Muscle of leg (tissue), 16 donors: ENCODE data around the gene CHAC2. TPM values are rescaled to one million over a fixed set of nuclear protein-coding genes. Genes with fewer than 3 reads are reported as not detected.
"Not testable (repeated sequence)": the region's sequence is repeated elsewhere in the genome, so short reads cannot be mapped to it uniquely, and the experiment has no call there.

Experiments used
- DNase-seq: peaks from one replicate; pipeline ENCODE4 v3.0.0; 2013
- H3K27ac ChIP-seq: one replicate; pipeline ENCODE4 v1.5.1; 2013; ENCODE audit warnings: mild to moderate bottlenecking, low read length, control low read depth
- H3K27me3 ChIP-seq: one replicate; pipeline ENCODE4 v1.6.1; 2013; ENCODE audit warnings: low read length; ENCODE audit not compliant: control insufficient read depth, insufficient read depth
- H3K36me3 ChIP-seq: one replicate; pipeline ENCODE4 v1.6.1; 2013; ENCODE audit warnings: low read length; ENCODE audit not compliant: control insufficient read depth, insufficient read depth
- H3K4me1 ChIP-seq: one replicate; pipeline ENCODE4 v1.6.1; 2013; ENCODE audit warnings: low read length; ENCODE audit not compliant: control insufficient read depth, insufficient read depth
- H3K4me3 ChIP-seq: one replicate; pipeline ENCODE4 v1.5.1; 2013; ENCODE audit warnings: low read length, control low read depth
- H3K9me3 ChIP-seq: replicated peaks from 2 replicates; pipeline ENCODE4 v1.6.1; 2013; ENCODE audit warnings: low read depth, low read length; ENCODE audit not compliant: control insufficient read depth
- WGBS: methylation state at CpG from one replicate; pipeline ENCODE4 v1.1.5; 2013; ENCODE audit warnings: missing lambda C conversion rate; ENCODE audit not compliant: insufficient coverage; 5-methylcytosine and 5-hydroxymethylcytosine counted together
- long read RNA-seq, 11 donors: transcript quantifications; one replicate each; lab custom pipeline, GENCODE V29; 2026
- polyA plus RNA-seq, 8 donors: library from polyadenylated mRNA; unstranded; fragments of 120-200 nt; gene quantifications; one replicate each; pipeline versions ENCODE4 v1.2.1 to v1.2.3, GENCODE V29; 2013; ENCODE audit warnings: inconsistent platforms in 1 of 8, low replicate concordance in 1 of 8; ENCODE audit not compliant: insufficient read length in 8 of 8, insufficient read depth in 1 of 8
- total RNA-seq: library from RNA; stranded (reverse); fragments of 120-200 nt; gene quantifications from one replicate; pipeline ENCODE4 v1.2.4, GENCODE V29; 2013

The CHAC2 gene
- total RNA-seq, result 1.4 TPM
- 1 to 10 TPM; 2.2 to 3.3 (median 2.7) TPM for polyA plus RNA-seq
- long read RNA-seq, donor 1, partial matches to known transcripts, result 0 of 2 reads
- long read RNA-seq, donor 1, other reads (novel, unspliced or antisense), result 0 of 2 reads
- long read RNA-seq, donor 2, result 0 reads
- long read RNA-seq, donor 3, partial matches to known transcripts, result 0 of 5 reads
- long read RNA-seq, donor 3, other reads (novel, unspliced or antisense), result 5 of 5 reads
- long read RNA-seq, donor 4, result 0 reads
- long read RNA-seq, donor 5, partial matches to known transcripts, result 0 of 4 reads
- long read RNA-seq, donor 5, other reads (novel, unspliced or antisense), result 0 of 4 reads
- long read RNA-seq, donor 6, partial matches to known transcripts, result 0 of 3 reads
- long read RNA-seq, donor 6, other reads (novel, unspliced or antisense), result 0 of 3 reads
- long read RNA-seq, donor 7, partial matches to known transcripts, result 5 of 6 reads
- long read RNA-seq, donor 7, other reads (novel, unspliced or antisense), result 0 of 6 reads
- long read RNA-seq, donor 8, partial matches to known transcripts, result 0 of 4 reads
- long read RNA-seq, donor 8, other reads (novel, unspliced or antisense), result 0 of 4 reads
- long read RNA-seq, donor 9, partial matches to known transcripts, result 0 of 1 reads
- long read RNA-seq, donor 9, other reads (novel, unspliced or antisense), result 0 of 1 reads
- long read RNA-seq, donor 10, transcript CHAC2-201 (3 exons, 1,321 nt), result major isoform, 6 of 6 reads
- long read RNA-seq, donor 10, partial matches to known transcripts, result 0 of 6 reads
- long read RNA-seq, donor 10, other reads (novel, unspliced or antisense), result 0 of 6 reads
- long read RNA-seq, donor 11, partial matches to known transcripts, result 0 of 2 reads
- long read RNA-seq, donor 11, other reads (novel, unspliced or antisense), result 0 of 2 reads

DNA sequence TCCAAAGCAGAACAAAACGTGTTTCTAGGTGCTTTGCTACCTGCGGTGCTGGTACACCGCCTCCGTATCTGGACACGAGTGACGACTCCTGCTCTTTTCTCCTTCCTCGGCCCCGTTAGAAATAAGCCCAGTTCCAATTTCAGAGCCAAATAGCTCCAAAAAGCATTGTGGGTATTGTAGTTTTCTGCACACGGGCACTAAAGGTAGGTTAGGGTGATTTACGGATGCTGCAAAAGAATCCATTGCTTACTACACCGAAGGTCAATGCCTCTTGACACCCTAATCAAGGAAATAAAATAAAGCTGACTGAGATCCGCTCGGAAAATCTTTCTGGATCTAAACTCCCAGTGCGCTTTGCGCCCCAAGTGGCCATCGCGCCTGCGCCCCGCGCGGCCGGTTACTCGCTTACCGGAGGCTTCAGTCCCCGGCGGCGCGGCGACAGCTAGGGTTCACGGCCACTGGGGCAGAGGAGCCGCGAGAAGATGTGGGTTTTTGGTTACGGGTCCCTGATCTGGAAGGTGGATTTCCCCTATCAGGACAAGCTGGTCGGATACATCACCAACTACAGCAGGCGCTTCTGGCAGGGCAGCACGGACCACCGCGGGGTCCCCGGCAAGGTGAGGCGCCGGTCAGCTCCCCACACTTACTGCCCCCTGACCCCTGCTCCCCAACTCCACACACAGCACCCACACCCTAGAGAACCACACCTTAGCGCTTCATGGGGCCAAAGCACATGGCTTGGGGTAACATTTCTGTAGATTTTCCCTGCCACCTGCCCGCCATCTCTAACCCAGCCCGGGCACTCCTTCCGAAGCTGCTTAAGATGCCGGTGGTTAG, at the start of gene CHAC2:
CHAC2 (plus strand) TSS at position 400 of the 837 bp plus-strand sequence; CDS start at position 483, 83 bp downstream.
- Histone ChIP-seq H3K27me3 (no peaks in the 10 kb centered on the region), H3K4me1 (peaks cover 3% of the 10 kb centered on the region), H3K4me3 (peak within 1 kb of the TSS; percentile 75), H3K36me3 (peaks cover 7% of the 10 kb centered on the region), H3K27ac (peak within 1 kb of the TSS; percentile 63), H3K9me3 (no peaks in the 10 kb centered on the region)
- peak; percentile 87 for DNase-seq
- WGBS, result 0% methylated on average over 36 of the region's 46 CpGs

DNA sequence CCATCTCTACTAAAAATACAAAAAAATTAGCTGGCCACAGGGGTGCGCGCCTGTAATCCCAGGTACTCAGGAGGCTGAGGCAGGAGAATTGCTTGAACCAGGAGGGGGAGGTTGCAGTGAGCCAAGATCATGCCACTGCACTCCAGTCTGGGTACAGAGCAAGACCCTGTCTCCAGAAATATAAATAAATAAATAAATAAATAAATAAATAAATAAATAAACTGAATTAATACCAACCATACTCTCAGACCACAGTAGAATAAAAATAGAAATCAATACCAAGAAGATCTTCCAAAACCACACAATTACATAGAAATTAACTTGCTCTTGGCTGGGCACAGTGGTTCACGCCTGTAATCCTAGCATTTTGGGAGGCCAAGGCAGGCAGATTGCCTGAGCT, 46.7 kb upstream of the CHAC2 start:
- not testable (repeated sequence) for H3K36me3 ChIP-seq, H3K9me3 ChIP-seq, H3K4me3 ChIP-seq, DNase-seq, H3K4me1 ChIP-seq, H3K27me3 ChIP-seq, H3K27ac ChIP-seq
- WGBS, result no CpG with 5 or more reads among the region's 3 CpGs

DNA sequence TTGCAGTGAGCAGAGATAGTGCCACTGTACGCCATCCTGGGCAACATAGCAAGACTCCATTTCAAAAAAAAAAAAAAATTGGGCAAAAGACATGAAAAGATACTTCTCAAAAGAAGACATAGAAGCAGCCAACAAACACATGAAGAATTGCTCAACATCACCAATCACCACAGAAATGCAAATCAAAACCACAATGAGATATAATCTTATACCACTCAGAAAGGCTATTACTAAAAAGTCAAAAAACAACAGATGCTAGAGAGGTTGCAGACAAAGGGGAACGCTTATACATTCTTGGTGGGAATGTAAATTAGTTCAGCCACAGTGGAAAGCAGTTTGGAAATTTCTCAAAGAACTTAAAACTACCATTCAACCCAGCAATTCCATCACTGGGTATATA, 43.1 kb upstream of the CHAC2 start:
- no CpG with 5 or more reads among the region's 2 CpGs for WGBS
- H3K27me3 ChIP-seq, result no peaks in the 10 kb centered on the region

DNA sequence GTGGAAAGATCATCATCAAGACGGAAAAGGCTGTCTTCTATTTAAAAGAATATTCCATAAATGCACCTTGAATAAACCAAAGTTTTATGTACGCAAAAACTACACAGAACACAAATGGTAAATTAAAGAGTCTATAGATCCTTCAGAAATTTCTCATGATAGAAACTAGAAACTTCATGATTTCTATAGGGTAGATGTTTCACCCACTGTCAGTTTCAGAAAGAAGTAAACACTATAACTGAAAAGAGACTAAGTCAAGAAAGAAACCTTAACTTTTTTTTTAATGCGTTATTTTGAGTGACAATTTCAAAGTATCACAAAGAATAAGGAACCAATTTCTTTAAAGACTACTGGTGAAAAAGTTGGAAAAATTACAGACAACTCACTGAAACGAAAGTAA, 41.9 kb upstream of the CHAC2 start:
- no peak for DNase-seq
- Histone ChIP-seq H3K4me3 (no peak overlapping the region), H3K27ac (no peak overlapping the region), H3K27me3 (no peaks in the 10 kb centered on the region), H3K9me3 (no peaks in the 10 kb centered on the region), H3K36me3 (peaks cover 3% of the 10 kb centered on the region), H3K4me1 (no peaks in the 10 kb centered on the region)
- no CpG with 5 or more reads among the region's 4 CpGs for WGBS

More for the DNA sequence above, 43.1 kb upstream of the CHAC2 start:
- Histone ChIP-seq H3K36me3 (peaks cover 7% of the 10 kb centered on the region), H3K27ac (no peak overlapping the region), H3K4me3 (no peak overlapping the region), H3K4me1 (no peaks in the 10 kb centered on the region), H3K9me3 (peaks cover 2% of the 10 kb centered on the region)
- DNase-seq, result no peak

DNA sequence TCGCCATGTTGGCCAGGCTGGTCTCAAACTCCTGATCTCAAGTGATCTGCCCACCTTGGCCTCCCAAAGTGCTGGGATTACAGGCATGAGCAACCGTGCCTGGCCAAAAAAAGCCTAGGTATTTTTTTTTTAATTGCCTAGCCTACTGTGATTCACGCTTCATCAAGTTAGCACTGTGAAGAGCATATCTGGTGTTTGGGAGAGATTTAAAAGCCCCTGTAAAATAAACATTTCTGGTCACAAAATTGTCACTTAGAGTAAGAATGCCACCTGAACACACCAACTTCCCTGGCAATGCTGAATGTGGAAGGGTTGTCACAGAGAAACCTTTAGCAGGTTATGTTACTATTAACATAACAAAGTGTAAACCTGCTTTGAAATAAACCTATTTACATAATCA, 39.7 kb upstream of the CHAC2 start:
- no peaks in the 10 kb centered on the region for H3K27me3 ChIP-seq
- WGBS, result 90% methylated on average over 2 of the region's 3 CpGs

DNA sequence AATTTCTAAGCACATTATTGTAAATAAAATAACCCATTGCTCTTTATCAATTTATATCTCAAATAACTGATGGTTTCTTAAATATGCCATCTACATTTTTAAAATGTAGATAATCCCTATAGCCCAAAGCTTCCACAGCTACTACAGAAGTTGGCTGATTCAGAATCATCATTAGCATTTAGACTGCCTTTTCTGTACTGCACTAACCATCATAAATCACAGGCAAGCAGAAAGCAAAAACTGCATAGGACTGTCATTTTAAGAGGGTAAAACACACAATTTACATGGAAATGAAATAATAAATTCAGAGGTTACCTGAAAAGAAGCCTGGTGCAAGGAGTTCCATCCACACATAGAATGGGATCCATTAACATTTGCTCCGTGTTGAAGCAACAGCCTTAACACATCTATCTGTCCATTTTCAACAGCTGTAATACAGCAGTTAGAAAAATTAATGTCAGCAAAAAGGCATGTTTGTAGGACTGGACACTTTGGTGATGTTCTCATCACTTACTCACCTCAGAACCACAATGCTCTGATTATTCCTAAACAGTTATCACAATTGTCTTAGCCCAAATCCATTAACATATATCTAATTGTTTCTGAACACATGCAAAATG, 38.4 kb upstream of the CHAC2 start:
- H3K36me3 ChIP-seq, result peaks cover 3% of the 10 kb centered on the region
- WGBS, result no CpG with 5 or more reads among the region's 1 CpG
- no peak for DNase-seq
- no peaks in the 10 kb centered on the region for H3K9me3 ChIP-seq
- H3K27me3 ChIP-seq, result no peaks in the 10 kb centered on the region
- H3K4me3 ChIP-seq, result no peak overlapping the region
- H3K4me1 ChIP-seq, result no peaks in the 10 kb centered on the region
- H3K27ac ChIP-seq, result no peak overlapping the region

More for the DNA sequence above, 39.7 kb upstream of the CHAC2 start:
- peaks cover 3% of the 10 kb centered on the region for H3K36me3 ChIP-seq
- no peaks in the 10 kb centered on the region for H3K4me1 ChIP-seq
- no peak overlapping the region for H3K27ac ChIP-seq
- DNase-seq, result no peak
- no peaks in the 10 kb centered on the region for H3K9me3 ChIP-seq
- H3K4me3 ChIP-seq, result no peak overlapping the region

DNA sequence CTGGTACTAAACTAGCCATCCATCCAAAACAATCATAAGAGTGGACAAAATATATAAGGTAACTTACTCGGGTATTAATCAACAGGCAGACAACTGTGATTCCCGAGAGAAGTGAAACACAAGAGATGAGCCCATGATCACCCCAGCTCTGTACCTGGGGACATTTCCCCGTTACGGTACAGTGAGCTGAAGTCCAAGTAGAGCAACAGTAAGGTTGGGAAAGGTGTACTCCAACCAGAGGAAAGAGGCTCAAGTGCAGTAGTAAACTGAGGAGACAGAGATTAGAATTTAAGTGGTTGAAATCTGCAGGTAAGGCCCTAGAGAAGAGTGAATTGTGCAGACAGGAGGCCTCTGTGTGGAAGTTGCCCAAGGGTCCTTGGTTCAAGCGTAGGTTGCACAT, 30.5 kb upstream of the CHAC2 start:
- H3K36me3 ChIP-seq, result no peaks in the 10 kb centered on the region
- no peaks in the 10 kb centered on the region for H3K27me3 ChIP-seq
- H3K9me3 ChIP-seq, result no peaks in the 10 kb centered on the region
- no peak for DNase-seq
- H3K4me1 ChIP-seq, result no peaks in the 10 kb centered on the region
- H3K27ac ChIP-seq, result no peak overlapping the region
- 95% methylated on average over 2 of the region's 5 CpGs for WGBS
- no peak overlapping the region for H3K4me3 ChIP-seq

DNA sequence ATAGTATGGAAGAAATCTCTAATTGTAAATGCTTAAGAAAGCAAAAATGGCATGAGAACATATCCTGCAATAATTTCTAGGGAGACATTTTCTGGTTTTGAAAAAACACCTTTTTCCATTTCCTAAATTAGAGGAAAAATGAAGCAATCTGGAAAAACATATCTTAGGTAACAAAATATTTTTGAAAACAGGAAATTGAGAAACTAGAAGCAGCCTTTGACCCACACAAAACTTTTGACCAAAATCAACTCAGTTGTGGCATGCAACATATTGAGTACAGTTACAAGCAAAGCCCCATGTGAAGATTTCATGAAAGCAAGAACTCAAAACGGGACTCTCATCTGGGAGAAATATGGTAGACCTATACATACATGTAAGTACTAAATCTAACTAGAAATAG, 28.6 kb upstream of the CHAC2 start:
- no peak for DNase-seq
- H3K9me3 ChIP-seq, result no peaks in the 10 kb centered on the region
- WGBS, result no CpG with 5 or more reads among the region's 1 CpG
- H3K4me1 ChIP-seq, result no peaks in the 10 kb centered on the region
- no peak overlapping the region for H3K27ac ChIP-seq
- H3K36me3 ChIP-seq, result peaks cover 2% of the 10 kb centered on the region
- no peak overlapping the region for H3K4me3 ChIP-seq
- H3K27me3 ChIP-seq, result no peaks in the 10 kb centered on the region

DNA sequence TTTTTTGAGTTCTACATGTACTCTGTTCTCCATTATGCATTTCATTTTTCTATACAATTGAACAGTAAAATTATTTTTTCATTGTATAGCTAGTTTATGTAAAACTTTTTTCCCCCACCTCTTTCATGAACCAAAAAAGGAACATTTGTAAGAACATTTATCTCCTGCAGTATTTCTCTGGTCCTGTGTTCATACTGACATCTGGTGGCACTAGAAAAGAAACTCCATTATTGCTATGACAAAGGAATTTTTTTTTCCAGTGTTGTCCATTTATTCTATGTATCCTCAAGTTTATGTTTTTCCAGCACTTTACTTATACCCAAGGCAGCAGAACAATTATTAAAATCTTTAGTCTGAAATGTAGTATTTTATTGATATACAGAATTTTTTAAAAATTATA, 27.4 kb upstream of the CHAC2 start:
- Histone ChIP-seq H3K27me3 (no peaks in the 10 kb centered on the region), H3K4me1 (no peaks in the 10 kb centered on the region), H3K4me3 (no peak overlapping the region), H3K9me3 (no peaks in the 10 kb centered on the region), H3K27ac (no peak overlapping the region), H3K36me3 (peaks cover 2% of the 10 kb centered on the region)
- peak; percentile 67 for DNase-seq
